DOHH2 (cell line): ENCODE data around the gene KNL1.

Experiments
- CTCF ChIP-seq: fragments of 200-600 bp; sonication (generic); IDR thresholded peaks from one replicate; pipeline ENCODE4 v1.5.1; 2014; ENCODE audit warnings: antibody characterized with exemption, mild to moderate bottlenecking, low read depth, low read length; ENCODE audit not compliant: poor library complexity, severe bottlenecking
- EZH2phosphoT487 ChIP-seq: fragments of 200-600 bp; sonication (generic); IDR thresholded peaks from 2 replicates; pipeline ENCODE4 v1.6.1; 2017; ENCODE audit warnings: borderline replicate concordance, mild to moderate bottlenecking, antibody characterized with exemption, low read length, moderate library complexity, mixed read lengths

GRCh38 chr15:40696228-40696627 lies 102.2 kb downstream of the KNL1 start:
- TF ChIP-seq CTCF = no peak
- no peak for TF ChIP-seq EZH2phosphoT487
